IPS-NIHi7 (cell line): ENCODE data around the gene LDAH.

ENCODE experiments used
- DNase-seq: peaks from one replicate; pipeline ENCODE4 v3.0.0; 2012; ENCODE audit warnings: mixed read lengths; ENCODE audit errors: extremely low spot score

The LDAH gene

DNA sequence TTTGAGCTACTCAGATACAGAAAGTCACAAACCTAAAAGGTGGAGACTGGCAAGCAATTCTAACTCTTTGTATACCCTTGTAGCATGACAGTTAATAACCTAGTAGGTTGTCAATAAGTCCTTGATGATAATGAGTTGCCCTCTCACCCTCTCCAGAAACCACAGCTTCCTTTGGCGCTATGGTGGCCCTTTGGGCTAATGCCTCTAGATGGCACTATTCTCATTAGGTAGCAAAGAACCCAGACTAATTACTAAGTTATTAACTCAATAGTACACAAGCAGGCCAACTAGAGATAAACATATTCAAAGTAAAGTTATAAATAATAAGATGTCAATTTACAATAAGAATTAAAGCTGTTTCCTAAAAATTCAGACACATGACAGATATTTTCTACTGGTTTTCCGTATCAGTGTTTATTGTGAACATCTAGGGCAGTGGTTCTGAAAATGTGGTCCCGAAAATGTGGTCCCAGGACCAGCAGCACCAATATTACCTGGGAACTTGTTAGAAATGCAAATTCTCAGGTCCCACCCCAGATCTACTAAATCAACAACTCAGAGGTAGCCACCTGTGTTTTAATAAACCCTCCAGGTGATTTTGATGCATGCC, 41.1 kb downstream of the LDAH start:
- DNase-seq, result peak; percentile 42

DNA sequence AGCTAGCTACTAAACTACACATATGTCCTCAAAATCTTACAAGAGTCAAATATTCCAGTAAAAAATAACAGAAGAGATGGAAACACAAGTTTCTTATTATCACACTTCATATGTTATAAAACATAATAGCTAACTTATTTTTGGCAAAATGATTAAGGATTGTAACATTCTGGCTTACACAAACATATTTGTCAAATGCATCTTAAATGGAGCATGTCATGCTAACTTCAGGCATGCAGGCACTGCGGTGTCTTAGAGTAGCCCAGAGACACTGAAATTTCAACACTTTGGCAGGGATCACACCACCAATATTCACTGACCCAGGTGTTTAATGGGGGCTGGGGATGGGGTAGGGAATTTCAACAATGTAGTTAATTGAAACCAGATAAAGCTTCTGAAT, 51.6 kb downstream of the LDAH start:
- DNase-seq, result no peak

DNA sequence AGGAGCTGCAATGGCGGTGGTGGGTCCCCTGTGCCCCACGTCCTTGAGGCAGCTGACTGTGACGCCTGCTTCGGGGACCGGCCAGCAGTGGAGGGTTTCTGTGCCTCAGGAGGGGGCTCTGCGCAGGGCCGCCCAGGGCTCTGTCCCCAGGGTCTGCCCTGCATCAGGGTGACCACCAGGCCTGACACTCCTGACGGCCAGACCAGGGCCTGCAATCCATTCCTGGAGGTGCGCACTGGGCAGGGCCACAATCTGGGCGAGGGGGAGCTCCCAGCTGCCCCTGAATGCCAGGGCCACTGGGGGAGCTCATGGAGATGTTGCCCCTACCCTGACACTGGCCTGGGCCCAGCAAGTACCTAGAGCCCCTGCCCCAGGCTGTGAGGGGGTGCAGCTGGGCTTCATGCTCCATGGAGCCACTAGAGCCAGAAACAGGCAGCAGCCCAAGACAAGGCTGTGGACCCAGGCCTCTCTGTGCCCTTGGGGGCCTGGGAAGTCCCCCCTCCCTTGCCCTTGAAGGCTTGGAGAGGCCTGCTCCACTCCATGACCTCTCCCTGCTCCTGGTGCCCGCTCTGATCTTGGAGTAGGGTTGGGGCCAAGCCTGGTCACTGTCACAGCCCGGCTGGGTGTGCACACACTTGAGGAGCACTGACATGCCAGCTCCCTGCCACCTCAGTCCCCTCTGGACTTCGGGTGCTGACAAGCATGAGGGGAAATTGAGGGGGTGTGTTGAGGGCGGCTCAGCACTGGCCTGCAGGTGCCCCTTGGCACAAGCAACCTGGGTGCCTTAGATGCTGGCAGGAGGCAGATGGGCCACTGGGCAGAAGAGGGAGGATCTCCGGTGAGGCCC, 55.9 kb downstream of the LDAH start:
- no peak for DNase-seq

DNA sequence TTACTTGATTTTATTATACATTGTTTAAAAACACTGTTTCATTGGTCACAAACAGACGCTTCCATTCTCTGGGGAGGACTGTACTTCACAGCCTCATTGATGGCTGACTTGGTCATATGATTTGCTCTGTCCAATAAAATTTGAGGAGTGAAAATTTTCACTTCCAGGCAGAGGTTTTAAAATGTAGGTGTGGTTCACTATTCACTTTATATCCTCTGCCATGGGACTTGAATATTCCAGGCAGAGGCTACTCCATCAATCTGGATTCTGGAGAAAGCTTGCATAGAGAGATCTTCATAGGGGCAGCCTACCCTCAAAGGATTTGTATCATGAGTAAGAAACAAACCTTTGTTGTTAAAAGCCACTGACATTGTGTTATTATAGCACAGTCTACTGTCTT, 56.7 kb downstream of the LDAH start:
- DNase-seq, result no peak

DNA sequence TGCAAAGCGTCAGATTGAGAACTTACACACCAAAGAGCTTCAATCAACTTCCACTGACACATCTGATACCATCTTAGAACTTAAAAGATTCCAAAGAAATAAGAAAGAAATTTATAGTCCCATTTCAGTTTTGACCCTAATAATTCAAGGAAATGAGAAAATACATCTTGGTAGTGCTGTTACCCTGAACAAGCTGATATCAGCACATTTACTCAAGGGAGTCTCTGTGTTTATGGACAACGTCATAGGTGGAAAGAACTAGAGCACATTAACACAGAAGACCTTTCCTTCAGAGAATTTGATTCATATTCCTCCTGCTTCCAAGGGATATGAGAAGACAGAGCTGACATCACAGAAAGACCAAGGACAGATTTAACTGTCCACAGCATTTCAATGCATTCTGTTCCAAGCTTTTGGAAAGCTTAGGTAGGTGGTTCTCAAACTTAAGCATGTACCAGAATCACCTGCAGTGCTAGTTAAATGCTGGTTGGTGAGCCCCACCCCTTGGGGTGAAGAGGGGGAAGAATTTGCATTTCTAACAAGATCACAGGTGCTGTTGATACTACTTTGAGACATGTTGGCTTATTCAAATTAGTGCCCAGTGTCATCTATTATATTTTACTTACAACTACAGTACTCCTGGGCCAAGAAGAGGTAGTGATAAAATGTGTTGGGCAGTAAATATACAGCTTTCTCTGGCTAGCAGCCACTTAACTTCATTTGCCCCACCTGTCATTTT, 59.8 kb downstream of the LDAH start:
- no peak for DNase-seq

DNA sequence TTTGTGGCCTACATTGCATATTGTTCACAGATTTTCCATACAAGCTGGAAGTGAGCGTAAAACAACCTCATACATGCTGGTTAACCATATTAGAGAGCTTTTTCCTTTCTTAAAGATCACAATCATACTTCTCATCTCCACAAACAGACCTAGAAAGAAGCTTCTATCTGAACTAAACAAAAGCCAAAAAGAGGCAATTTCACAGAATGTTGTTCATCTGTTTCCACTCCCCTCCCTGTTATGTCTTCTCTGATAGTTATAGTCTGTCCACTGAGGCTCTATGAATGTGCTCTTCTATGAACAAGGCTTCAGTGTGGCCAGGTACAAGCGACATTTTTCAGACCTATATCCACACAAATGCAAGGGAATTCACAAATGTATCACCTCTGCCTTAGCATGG, 63.4 kb downstream of the LDAH start:
- no peak for DNase-seq

DNA sequence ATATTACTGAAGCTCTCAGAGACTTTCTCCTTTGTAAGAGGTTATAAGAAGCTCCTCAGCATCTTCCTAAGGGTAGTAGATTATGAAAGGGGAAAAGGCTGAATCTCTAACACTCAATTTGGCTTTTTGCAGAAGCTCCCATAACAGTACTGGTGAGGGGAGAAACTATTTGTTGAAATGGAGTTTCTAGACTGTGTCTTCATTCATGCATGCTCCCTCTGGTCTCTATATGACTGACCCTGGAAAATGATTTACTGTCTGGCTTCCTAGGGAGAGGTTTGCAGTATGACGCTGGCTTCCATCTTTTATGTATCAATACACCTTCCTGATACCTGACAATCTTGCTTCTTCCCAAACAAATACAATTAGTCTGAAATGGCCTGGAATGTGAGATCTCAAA, 63.9 kb downstream of the LDAH start:
- DNase-seq, result no peak

DNA sequence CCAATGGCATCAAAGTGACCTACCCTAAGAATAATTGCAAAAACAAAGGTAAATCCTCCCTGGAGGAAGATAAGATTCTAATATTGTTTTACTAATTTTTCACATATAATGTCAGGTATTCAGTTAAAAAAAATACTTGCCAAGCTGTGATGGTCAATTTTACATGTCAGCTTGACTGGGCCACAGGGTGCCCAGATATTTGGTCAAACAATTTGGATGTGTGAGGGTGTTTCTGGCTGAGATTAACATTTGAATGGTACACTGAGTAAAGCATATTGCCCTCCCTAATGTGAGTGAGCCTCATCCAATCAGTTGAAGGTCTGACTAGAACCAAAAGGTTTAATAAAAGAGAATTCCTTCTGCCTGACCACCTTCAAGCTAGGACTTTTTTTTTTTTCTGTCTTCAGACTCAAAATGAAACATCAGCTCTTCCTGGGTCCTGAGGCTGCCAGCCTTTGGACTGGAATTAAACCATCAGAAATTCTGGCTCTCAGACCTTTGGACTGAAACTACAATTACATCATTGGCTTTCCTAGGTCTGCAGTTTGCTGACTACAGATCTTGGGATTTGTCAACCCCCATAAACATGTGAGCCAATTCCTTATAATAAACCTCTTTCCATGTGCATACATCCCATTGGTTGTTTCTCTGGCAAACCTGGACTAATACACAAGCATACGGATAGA, 65.4 kb downstream of the LDAH start:
- no peak for DNase-seq

DNA sequence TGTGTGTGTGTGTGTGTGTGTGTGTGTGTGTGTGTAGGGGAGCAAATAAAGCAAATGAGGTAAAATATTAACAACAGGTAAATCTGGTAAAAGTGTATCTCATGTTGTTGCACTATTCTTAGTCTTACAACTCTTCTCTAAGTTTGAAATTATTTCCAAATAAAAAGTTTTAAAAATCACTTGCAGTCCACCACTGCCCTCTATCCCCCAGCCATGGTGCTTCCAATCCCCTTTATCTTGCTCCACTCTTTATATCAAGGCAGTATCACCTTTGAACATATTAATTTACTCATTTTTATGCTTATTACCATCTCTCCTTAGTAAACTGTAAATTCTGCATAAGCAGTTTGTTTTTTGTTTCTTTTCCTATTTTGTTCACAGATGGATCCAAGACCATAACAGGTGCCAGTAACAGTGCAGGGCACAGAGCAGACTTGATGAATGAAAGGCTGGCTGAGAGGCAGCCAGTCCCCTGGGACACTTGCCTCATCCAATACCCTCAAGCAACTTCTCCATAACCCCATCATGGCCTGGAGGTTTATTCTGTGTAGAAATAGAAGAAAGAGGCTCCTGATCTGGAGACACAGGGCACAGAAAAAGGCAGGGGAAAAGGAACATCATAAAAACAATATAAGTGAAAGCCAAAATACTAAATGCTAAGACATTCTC, 67.6 kb downstream of the LDAH start:
- no peak for DNase-seq

DNA sequence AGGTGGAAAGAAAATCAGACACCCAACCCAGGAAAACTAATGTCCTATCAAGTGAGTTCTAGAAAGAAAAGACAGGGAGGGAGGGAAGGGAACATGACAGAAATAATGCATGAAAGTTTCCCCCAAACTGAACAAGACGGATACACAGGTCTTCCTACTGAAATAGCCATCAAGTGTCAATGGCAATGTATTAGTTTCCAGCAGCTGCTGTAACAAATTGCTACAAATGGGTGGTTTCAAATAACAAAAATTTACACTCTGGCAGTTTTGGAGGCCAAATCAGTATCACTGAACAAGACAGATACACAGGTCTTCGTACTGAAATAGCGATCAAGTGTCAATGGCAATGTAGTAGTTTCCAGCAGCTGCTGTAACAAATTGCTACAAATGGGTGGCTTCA, 70.6 kb downstream of the LDAH start:
- no peak for DNase-seq

DNA sequence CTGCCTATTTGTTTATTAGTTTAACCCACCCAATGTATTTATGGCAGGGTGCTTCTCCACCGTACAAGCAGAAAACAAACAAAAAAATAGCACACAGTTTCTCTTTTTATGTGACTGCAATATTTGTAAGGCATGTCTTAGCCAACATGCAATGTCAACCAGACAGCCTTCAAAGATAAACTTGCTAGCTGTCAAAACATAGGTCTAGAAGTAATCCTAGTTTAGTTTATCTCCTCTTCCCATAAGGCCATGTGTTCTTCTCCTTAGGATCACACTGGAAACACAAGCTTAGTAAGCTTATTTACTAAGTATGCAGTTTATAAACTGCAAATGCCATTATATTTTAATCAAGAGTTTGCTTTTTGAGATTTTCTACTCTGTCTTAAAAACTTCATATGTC, 75.6 kb downstream of the LDAH start:
- no peak for DNase-seq

DNA sequence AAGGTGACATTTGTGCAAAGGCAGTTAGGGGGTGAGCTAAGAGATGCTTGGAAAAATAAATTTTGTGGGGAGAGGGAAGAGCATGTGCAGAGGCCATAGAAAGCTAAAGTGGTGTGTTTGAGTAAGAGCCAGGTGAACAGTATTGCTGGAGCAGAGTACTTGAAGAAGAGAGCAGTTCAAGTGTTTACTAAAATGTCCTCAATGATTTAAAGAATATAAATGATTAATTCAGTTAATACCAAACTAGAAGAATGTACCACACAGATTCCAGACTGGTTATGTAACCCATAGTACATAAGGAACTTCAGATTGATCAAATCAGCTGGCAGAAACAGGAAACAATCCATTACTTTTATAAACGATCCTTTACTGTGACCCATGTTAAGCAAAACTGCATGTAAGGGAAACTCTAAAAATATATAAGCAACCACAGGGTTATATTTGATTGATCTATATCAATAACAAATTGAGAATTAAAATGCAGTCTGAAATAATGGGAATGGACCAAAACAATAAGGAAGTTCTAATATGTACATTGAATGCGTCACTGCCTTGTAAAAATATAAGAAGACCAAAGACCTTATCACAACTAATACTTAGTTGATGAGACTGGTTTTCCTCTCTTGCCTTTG, 76.9 kb downstream of the LDAH start:
- DNase-seq, result no peak

DNA sequence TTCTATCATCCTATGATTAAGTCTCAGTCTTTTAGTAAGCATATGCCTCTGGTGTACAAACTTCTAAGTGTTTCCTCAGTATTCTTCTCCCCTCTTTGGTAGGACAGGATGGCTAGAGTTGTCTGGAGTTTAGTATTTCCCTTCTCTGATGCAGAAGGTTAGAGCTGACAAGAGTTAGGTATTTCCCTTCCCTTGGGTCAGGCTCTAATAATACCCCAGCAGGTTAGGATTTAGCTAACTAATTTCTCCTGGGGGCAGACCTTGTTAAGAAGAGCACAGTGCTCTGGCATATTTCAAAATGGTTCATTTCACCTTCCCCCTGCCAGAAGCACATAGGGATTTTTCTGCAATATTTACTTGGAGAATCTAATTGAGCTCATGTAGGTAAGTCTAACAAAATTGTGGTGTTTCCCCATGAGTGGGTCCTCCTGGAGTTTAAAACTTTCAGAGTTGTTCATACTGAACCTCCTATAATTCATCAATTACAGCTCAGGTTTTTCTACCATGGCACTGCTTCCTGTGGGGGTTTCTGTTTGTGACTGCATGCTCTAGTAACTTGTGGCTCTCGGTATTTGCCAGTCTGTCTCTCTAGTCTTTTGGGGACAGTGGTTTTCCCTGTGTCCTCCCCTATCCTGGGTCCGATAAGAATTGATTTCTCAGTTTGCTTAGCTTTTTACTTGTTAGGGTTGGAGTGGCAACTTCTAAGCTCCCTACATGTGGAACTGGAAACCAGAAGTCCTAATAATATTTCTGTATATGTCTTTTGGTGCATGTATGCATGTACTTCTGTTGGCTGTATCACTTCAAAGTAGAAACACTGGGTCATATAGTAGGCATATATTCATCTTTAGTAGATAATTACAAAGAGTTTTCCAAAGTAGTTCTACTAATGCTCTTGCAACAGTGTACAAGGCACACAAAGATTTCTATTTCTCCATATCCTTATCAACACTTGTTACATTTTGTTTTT, 78.2 kb downstream of the LDAH start:
- no peak for DNase-seq

DNA sequence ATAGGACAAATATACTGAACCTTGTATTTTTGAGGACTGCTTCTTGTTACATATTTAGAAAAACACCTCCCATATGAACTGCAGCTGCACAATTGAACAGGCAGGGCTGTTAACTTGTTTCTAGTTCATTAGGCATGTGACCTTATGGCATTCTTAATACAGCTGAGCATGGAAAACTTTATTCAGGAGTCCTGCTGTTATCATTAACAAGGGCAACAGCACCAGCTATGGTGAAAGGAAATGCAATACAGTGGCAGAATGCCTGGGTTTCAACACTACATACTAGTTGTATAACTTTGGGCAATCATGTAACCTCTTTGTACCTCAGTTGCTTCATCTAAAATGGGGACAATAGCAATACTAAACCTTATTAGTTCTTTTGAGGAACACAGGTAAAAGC, 84.1 kb downstream of the LDAH start:
- no peak for DNase-seq

DNA sequence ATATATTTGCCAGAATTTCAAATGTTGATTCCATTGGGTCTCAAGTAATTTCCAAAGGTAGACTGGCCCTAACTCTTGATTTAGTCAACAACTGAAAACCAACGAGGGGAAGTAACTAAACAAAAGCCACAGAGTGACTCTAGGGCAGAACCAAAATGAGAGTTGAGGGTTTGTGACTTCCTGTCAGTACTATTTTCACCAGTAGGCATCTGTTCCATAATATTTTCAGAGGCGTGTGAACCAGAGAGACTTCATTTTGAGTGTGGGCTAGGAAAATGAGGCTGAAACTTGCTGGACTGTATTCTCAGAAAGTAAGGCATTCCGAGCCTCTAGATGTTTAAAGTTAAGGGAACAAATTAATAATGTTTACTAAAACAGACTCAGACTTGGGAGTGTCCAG, 85.4 kb downstream of the LDAH start:
- no peak for DNase-seq

DNA sequence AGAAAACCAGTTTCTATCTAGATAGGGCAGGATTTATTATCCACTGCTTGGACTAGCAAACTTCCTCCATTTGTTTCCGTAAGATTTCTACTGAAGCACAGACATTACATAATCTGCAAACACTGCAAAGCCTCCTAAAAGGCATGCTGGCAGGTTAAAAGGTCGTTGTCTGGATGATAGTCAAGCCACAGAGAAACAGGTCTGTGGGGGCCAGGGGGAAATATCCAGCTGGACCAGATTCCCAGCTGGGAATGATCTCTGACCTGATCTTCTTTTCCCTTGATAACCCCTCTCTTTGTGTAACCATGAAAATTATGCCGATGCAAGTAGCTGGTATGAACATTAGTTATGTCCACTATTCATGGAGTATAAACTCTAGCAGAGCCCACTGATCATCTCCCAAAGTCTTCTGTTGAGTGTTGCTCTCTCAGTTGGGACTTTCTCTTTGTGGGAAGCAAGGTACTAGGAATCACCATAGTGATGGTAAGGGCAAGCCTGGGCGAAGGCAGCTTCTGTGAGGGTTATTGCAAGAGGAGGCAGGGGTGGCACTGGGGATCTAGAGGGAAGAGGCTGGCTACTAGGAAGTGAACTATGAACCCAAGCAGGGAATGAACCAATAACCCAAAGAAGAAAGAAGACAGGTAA, 94.7 kb downstream of the LDAH start:
- DNase-seq, result no peak

DNA sequence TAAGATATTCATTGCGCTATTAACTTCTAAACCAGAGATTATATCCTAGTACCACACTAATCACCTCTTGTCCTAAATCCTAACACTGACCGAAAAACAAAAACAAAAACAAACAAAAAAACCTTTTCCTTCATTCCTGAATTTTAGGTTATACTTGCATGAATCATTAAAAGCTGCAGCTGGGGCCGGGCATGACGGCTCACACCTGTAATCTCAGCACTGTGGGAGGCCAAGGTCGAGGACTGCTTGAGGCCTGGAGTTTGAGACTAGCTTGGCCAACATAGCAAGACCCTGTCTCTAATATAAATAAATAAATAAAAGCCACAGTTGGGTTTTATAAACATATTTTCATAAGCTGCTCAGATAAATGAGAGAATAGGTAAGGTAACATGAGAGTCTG, 96.0 kb downstream of the LDAH start:
- no peak for DNase-seq

DNA sequence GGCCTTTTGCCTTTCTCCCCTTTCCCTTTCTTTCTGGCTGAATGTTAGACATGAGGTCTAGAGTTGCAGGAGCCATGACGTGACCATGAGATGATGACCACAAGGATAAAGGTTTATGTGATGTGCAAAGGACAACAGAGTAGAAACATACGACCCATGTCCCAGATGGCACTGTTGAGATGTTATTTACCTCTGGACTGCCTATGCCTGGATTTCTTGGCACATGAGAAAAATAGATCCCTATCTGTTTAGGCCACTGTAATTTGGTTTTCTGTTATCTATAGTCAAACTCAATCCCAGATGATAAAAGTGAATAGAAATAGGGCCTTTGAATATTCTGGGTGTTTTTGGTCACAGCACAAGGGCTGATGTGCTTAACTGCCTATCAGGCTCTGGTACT, 97.1 kb downstream of the LDAH start:
- DNase-seq, result no peak

DNA sequence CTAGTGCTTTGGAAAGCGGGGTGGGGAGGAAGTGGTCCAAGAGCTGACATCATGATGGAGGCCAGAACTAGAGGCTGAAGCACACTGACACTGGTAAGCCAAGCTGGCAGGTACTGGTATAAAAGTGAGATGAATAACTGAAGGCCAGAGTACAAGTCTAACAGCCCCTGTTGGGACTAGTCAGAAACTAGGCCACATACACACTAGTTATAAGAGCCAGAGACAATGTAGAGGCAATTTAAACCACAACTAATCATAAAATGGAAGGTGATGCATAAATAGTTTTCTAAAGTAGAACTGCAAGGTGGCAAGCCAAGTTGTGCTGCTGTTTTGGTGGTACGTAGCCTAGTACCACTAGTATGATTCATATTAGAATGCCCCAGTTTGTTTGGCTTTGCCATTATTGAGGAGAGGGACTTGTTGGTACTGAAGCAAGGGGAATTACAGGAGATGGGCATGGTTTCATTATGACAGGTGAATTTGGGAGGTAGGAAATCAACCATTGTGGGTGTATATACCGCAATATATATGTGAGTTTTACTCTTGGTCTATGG, 98.3 kb downstream of the LDAH start:
- DNase-seq, result no peak
